Endothelial cell (in vitro differentiated cells): ENCODE results near the gene MYL10. TPM values are rescaled to one million over a fixed set of nuclear protein-coding genes. Genes with fewer than 3 reads are reported as not detected.

Experiments used
- DNase-seq: peaks from one replicate; pipeline ENCODE4 v3.0.0; 2021; ENCODE audit warnings: low spot score
- H3K27ac Mint-ChIP-seq: one replicate; pipeline ENCODE4 v1.8.0; 2021; ENCODE audit warnings: mixed read lengths, inconsistent platforms; ENCODE audit not compliant: unreplicated experiment
- H3K27me3 Mint-ChIP-seq: one replicate; pipeline ENCODE4 v1.8.0; 2021; ENCODE audit warnings: mild to moderate bottlenecking, moderate library complexity, mixed read lengths, inconsistent platforms; ENCODE audit not compliant: unreplicated experiment
- H3K36me3 Mint-ChIP-seq: one replicate; pipeline ENCODE4 v1.8.0; 2021; ENCODE audit warnings: mild to moderate bottlenecking, low read depth, mixed read lengths, inconsistent platforms; ENCODE audit not compliant: unreplicated experiment
- H3K4me1 Mint-ChIP-seq: one replicate; pipeline ENCODE4 v1.8.0; 2021; ENCODE audit warnings: mild to moderate bottlenecking, mixed read lengths, inconsistent platforms; ENCODE audit not compliant: unreplicated experiment
- H3K4me3 Mint-ChIP-seq: one replicate; pipeline ENCODE4 v1.8.0; 2021; ENCODE audit warnings: mild to moderate bottlenecking, mixed read lengths, inconsistent platforms; ENCODE audit not compliant: unreplicated experiment
- H3K9me3 Mint-ChIP-seq: one replicate; pipeline ENCODE4 v1.8.0; 2021; ENCODE audit warnings: mixed read lengths, inconsistent platforms; ENCODE audit not compliant: unreplicated experiment
- CTCF ChIP-seq: fragments of 200-600 bp; sonication (generic); IDR thresholded peaks from one replicate; pipeline ENCODE4 v1.5.0; 2021; ENCODE audit warnings: antibody characterized with exemption; ENCODE audit not compliant: unreplicated experiment
- total RNA-seq: library from RNA; stranded (reverse); fragmentation: NEBNext Ultra II Directional; extraction: Animal tissue kit (Norgen Biotek cat#: 25700); gene quantifications from one replicate; pipeline ENCODE4 v1.2.1, GENCODE V29; 2021; ENCODE audit not compliant: unreplicated experiment

MYL10 gene
- total RNA-seq, 1 donor from 2014 or later: not detected

- Mint-ChIP-seq H3K4me1 (peaks cover 4% of the 10 kb centered on the region), H3K9me3 (no peaks in the 10 kb centered on the region), H3K27me3 (peaks cover 3% of the 10 kb centered on the region), H3K27ac (no peak overlapping the region), H3K4me3 (no peak overlapping the region), H3K36me3 (peaks cover 3% of the 10 kb centered on the region)
- no peak for DNase-seq
- TF ChIP-seq CTCF: no peak
Measured at GRCh38 chr7:101666293-101666692, 37.2 kb upstream of the MYL10 start.

GRCh38 chr7:101664893-101665471, 35.9 kb upstream of the MYL10 start:
- no peak for DNase-seq
- Mint-ChIP-seq H3K27ac (no peak overlapping the region), H3K9me3 (no peaks in the 10 kb centered on the region), H3K4me3 (no peak overlapping the region), H3K4me1 (peaks cover 4% of the 10 kb centered on the region), H3K36me3 (peaks cover 3% of the 10 kb centered on the region), H3K27me3 (peaks cover 3% of the 10 kb centered on the region)
- TF ChIP-seq CTCF: no peak

- no peak for DNase-seq
- Mint-ChIP-seq H3K4me3 (no peak overlapping the region), H3K27me3 (peaks cover 3% of the 10 kb centered on the region), H3K27ac (no peak overlapping the region), H3K4me1 (peaks cover 4% of the 10 kb centered on the region), H3K36me3 (peaks cover 3% of the 10 kb centered on the region), H3K9me3 (no peaks in the 10 kb centered on the region)
- TF ChIP-seq CTCF: no peak
Measured at GRCh38 chr7:101664436-101664835, 35.3 kb upstream of the MYL10 start.

GRCh38 chr7:101663747-101664146, 34.7 kb upstream of the MYL10 start:
- no peak for DNase-seq
- Mint-ChIP-seq H3K36me3 (peaks cover 3% of the 10 kb centered on the region), H3K9me3 (no peaks in the 10 kb centered on the region), H3K4me1 (peaks cover 4% of the 10 kb centered on the region), H3K4me3 (no peak overlapping the region), H3K27ac (no peak overlapping the region), H3K27me3 (peaks cover 3% of the 10 kb centered on the region)
- TF ChIP-seq CTCF: no peak

- Mint-ChIP-seq H3K4me3 (no peak overlapping the region), H3K27ac (no peak overlapping the region), H3K9me3 (no peaks in the 10 kb centered on the region), H3K27me3 (peaks cover 3% of the 10 kb centered on the region), H3K4me1 (peaks cover 4% of the 10 kb centered on the region), H3K36me3 (peaks cover 3% of the 10 kb centered on the region)
- DNase-seq: no peak
- TF ChIP-seq CTCF: no peak
Measured at GRCh38 chr7:101662447-101662998, 33.4 kb upstream of the MYL10 start.
